HG03439 (cell line): ENCODE measurements around the gene PTGIS.

Experiments used
- ATAC-seq: cut with Tn5 transposase; IDR thresholded peaks from one replicate; pipeline ENCODE4 v1.9.1; 2021; ENCODE audit warnings: mild to moderate bottlenecking, moderate library complexity; ENCODE audit not compliant: unreplicated experiment

PTGIS gene

GRCh38 chr20:49532285-49532946 is 35.5 kb downstream of the PTGIS start:
- ATAC-seq = no peak

GRCh38 chr20:49529470-49529869 is 38.5 kb downstream of the PTGIS start:
- ATAC-seq = no peak

GRCh38 chr20:49526568-49526967 is 41.4 kb downstream of the PTGIS start:
- no peak for ATAC-seq

GRCh38 chr20:49526056-49526455 is 41.9 kb downstream of the PTGIS start:
- no peak for ATAC-seq

GRCh38 chr20:49523767-49524360 is 44.1 kb downstream of the PTGIS start:
- no peak for ATAC-seq

- ATAC-seq = no peak
These were observed 46.6 kb downstream of the PTGIS start for GRCh38 chr20:49521356-49521755.

GRCh38 chr20:49519777-49520359 is 48.1 kb downstream of the PTGIS start:
- no peak for ATAC-seq

- ATAC-seq = no peak
These were observed 48.7 kb downstream of the PTGIS start for GRCh38 chr20:49519212-49519712.

- no peak for ATAC-seq
These were observed 49.4 kb downstream of the PTGIS start for GRCh38 chr20:49518576-49518975.

GRCh38 chr20:49517805-49518100 is 50.2 kb downstream of the PTGIS start:
- ATAC-seq = no peak

GRCh38 chr20:49516916-49517804 is 50.8 kb downstream of the PTGIS start:
- ATAC-seq = no peak

GRCh38 chr20:49515586-49515985 is 52.4 kb downstream of the PTGIS start:
- no peak for ATAC-seq

GRCh38 chr20:49513517-49513916 is 54.4 kb downstream of the PTGIS start:
- no peak for ATAC-seq

GRCh38 chr20:49513009-49513408 is 54.9 kb downstream of the PTGIS start:
- ATAC-seq = no peak

- no peak for ATAC-seq
These were observed 56.0 kb downstream of the PTGIS start for GRCh38 chr20:49511788-49512525.

- no peak for ATAC-seq
These were observed 57.3 kb downstream of the PTGIS start for GRCh38 chr20:49510562-49511122.

- no peak for ATAC-seq
These were observed 59.3 kb downstream of the PTGIS start for GRCh38 chr20:49508435-49509199.

- ATAC-seq = no peak
These were observed 60.0 kb downstream of the PTGIS start for GRCh38 chr20:49507741-49508434.

- ATAC-seq = no peak
These were observed 62.4 kb downstream of the PTGIS start for GRCh38 chr20:49505518-49505917.
